Keratinocyte (primary cell): ENCODE data around the gene CHRNA10. TPM values are rescaled to one million over a fixed set of nuclear protein-coding genes. Genes with fewer than 3 reads are reported as not detected.

ENCODE experiments used
- DNase-seq: peaks from one replicate; pipeline ENCODE4 v3.0.0-alpha.2; 2011; ENCODE audit warnings: low read depth, missing footprints, low spot score
- FAIRE-seq: peaks from 2 replicates; lab custom pipeline; 2011; peaks lifted over from hg19 to GRCh38; lab: Jason Lieb, UNC
- H2AFZ ChIP-seq: 2 replicates; pipeline ENCODE4 v1.6.0; 2012; ENCODE audit warnings: low read length, control low read depth, inconsistent platforms; ENCODE audit not compliant: control insufficient read depth
- H3K27ac ChIP-seq: 2 replicates; pipeline ENCODE4 v1.5.1; 2011; ENCODE audit warnings: low read length; ENCODE audit not compliant: control insufficient read depth, insufficient read depth
- H3K27me3 ChIP-seq: 3 replicates; pipeline ENCODE4 v1.6.0; 2011; ENCODE audit warnings: low read length; ENCODE audit not compliant: control insufficient read depth, insufficient read depth; ENCODE audit errors: extremely low read depth
- H3K36me3 ChIP-seq, 2 experiments: 2 replicates in 1 of 2; 3 replicates in 1 of 2; pipeline ENCODE4 v1.5.1; 2011; ENCODE audit warnings: low read length in 2 of 2, mild to moderate bottlenecking in 1 of 2; ENCODE audit not compliant: control insufficient read depth in 2 of 2, insufficient read depth in 2 of 2; ENCODE audit errors: extremely low read depth in 1 of 2
- H3K4me1 ChIP-seq: 3 replicates; pipeline ENCODE4 v1.5.1; 2011; ENCODE audit warnings: low read length; ENCODE audit not compliant: control insufficient read depth, insufficient read depth; ENCODE audit errors: extremely low read depth
- H3K4me2 ChIP-seq: 3 replicates; pipeline ENCODE4 v1.6.0; 2011; ENCODE audit warnings: low read depth, low read length; ENCODE audit not compliant: control insufficient read depth, insufficient read depth; ENCODE audit errors: extremely low read depth
- H3K4me3 ChIP-seq, 3 experiments: fragments of 200-600 bp in 1 of 3; sonication (generic) in 1 of 3; 2 replicates in 2 of 3; 3 replicates in 1 of 3; pipeline ENCODE4 v1.5.1; 2011 to 2016; ENCODE audit warnings: low read length in 3 of 3, mild to moderate bottlenecking in 3 of 3, control low read depth in 2 of 3, inconsistent platforms in 1 of 3, low read depth in 1 of 3, mixed read lengths in 1 of 3, mixed run types in 1 of 3, moderate library complexity in 1 of 3; ENCODE audit not compliant: control insufficient read depth in 2 of 3, insufficient read depth in 2 of 3; ENCODE audit errors: extremely low read depth in 1 of 3
- H3K79me2 ChIP-seq: 2 replicates; pipeline ENCODE4 v1.6.0; 2012; ENCODE audit warnings: low read length; ENCODE audit not compliant: control insufficient read depth, insufficient read depth
- H3K9ac ChIP-seq: 3 replicates; pipeline ENCODE4 v1.6.0; 2011; ENCODE audit warnings: low read length; ENCODE audit not compliant: control insufficient read depth, insufficient read depth; ENCODE audit errors: extremely low read depth
- H3K9me1 ChIP-seq: 3 replicates; pipeline ENCODE4 v1.6.0; 2011; ENCODE audit warnings: low read length; ENCODE audit not compliant: control insufficient read depth, insufficient read depth; ENCODE audit errors: extremely low read depth
- H3K9me3 ChIP-seq: 2 replicates; pipeline ENCODE4 v1.5.1; 2012; ENCODE audit warnings: low read depth, low read length; ENCODE audit not compliant: control insufficient read depth
- H4K20me1 ChIP-seq: 3 replicates; pipeline ENCODE4 v1.6.0; 2011; ENCODE audit warnings: low read length; ENCODE audit not compliant: control insufficient read depth, insufficient read depth; ENCODE audit errors: extremely low read depth
- EZH2 ChIP-seq: IDR thresholded peaks from one replicate; pipeline ENCODE4 v1.6.1; 2012; ENCODE audit warnings: inconsistent platforms, mild to moderate bottlenecking, low read length, moderate library complexity
- dilution Hi-C: fragments of 300-500 bp; cut with MboI; formaldehyde crosslinking; loops from one replicate; pipeline ENCODE4 v1.7.0; 2020; ENCODE audit warnings: low sequenced_read_pairs; ENCODE audit not compliant: extremely low pct_ligation_motif_present
- polyA plus RNA-seq, 5 experiments: library from polyadenylated mRNA; depleted of rRNA in 3 of 5; stranded (reverse) in 3 of 5; stranded (forward) in 1 of 5; unstranded in 1 of 5; fragments of >200 nt; gene quantifications; 1 replicate in 1 of 5; 2 replicates in 3 of 5; 3 replicates in 1 of 5; pipeline versions ENCODE4 v1.2.1 to v1.2.3, GENCODE V29; 2011 to 2012; ENCODE audit warnings: missing spikeins in 2 of 5, low read depth in 1 of 5, low replicate concordance in 1 of 5
- TF ChIP-seq, protein P1 (sequence below), 3 experiments: IDR thresholded peaks in 1 of 3; conservative IDR thresholded peaks in 1 of 3; optimal IDR thresholded peaks in 1 of 3; 2 replicates in 2 of 3; 3 replicates in 1 of 3; pipeline versions ENCODE3 to v1.5.1; 2011; ENCODE audit warnings: low read length in 3 of 3, mild to moderate bottlenecking in 3 of 3, moderate library complexity in 2 of 3, control low read depth in 1 of 3, inconsistent platforms in 1 of 3; ENCODE audit not compliant: insufficient read depth in 2 of 3; ENCODE audit errors: extremely low read depth in 1 of 3

The CHRNA10 gene
- polyA plus RNA-seq, 1 donor (not counting 4 experiments of a cell fraction or from before 2014, with no cell fraction given): 0.83 TPM

GRCh38 chr11:3626250-3626960, 44.8 kb downstream of the CHRNA10 start:
- H3K4me1 ChIP-seq: no peaks in the 10 kb centered on the region
- no peaks in the 10 kb centered on the region for H4K20me1 ChIP-seq
- H3K27me3 ChIP-seq: no peaks in the 10 kb centered on the region
- H3K9me1 ChIP-seq: no peaks in the 10 kb centered on the region
- no peak overlapping the region for H3K9ac ChIP-seq
- dilution Hi-C loops: no loop called here
- no peak overlapping the region for H2AFZ ChIP-seq
- FAIRE-seq (no peak), DNase-seq (no peak)
- H3K79me2 ChIP-seq: no peaks in the 10 kb centered on the region
- no peaks in the 10 kb centered on the region for H3K36me3 ChIP-seq
- H3K27ac ChIP-seq: no peak overlapping the region
- no peak overlapping the region for H3K4me3 ChIP-seq
- H3K9me3 ChIP-seq: no peaks in the 10 kb centered on the region
- no peak for TF ChIP-seq EZH2
- TF ChIP-seq, protein P1, sequence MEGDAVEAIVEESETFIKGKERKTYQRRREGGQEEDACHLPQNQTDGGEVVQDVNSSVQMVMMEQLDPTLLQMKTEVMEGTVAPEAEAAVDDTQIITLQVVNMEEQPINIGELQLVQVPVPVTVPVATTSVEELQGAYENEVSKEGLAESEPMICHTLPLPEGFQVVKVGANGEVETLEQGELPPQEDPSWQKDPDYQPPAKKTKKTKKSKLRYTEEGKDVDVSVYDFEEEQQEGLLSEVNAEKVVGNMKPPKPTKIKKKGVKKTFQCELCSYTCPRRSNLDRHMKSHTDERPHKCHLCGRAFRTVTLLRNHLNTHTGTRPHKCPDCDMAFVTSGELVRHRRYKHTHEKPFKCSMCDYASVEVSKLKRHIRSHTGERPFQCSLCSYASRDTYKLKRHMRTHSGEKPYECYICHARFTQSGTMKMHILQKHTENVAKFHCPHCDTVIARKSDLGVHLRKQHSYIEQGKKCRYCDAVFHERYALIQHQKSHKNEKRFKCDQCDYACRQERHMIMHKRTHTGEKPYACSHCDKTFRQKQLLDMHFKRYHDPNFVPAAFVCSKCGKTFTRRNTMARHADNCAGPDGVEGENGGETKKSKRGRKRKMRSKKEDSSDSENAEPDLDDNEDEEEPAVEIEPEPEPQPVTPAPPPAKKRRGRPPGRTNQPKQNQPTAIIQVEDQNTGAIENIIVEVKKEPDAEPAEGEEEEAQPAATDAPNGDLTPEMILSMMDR (optimal IDR thresholded peaks at IDR 0.05 in 1 of 3, IDR thresholded peaks at IDR 0.05 in 1 of 3, conservative IDR thresholded peaks at IDR 0.05 in 1 of 3; ENCODE audit: extremely low read depth in 1 of 3, insufficient read depth in 2 of 3, low read length in 3 of 3): no peak
- H3K4me2 ChIP-seq: no peak overlapping the region

GRCh38 chr11:3623767-3624458, 47.3 kb downstream of the CHRNA10 start:
- TF ChIP-seq, protein P1 (optimal IDR thresholded peaks at IDR 0.05 in 1 of 3, IDR thresholded peaks at IDR 0.05 in 1 of 3, conservative IDR thresholded peaks at IDR 0.05 in 1 of 3; ENCODE audit: extremely low read depth in 1 of 3, insufficient read depth in 2 of 3, low read length in 3 of 3): no peak
- TF ChIP-seq EZH2: no peak
- no peak overlapping the region for H2AFZ ChIP-seq
- no peaks in the 10 kb centered on the region for H3K4me1 ChIP-seq
- no peaks in the 10 kb centered on the region for H3K9me1 ChIP-seq
- peaks cover 4% of the 10 kb centered on the region for H3K27me3 ChIP-seq
- H3K36me3 ChIP-seq: no peaks in the 10 kb centered on the region
- no peak overlapping the region for H3K9ac ChIP-seq
- FAIRE-seq (no peak), DNase-seq (no peak)
- H3K4me3 ChIP-seq: no peak overlapping the region
- dilution Hi-C loops: no loop called here
- H3K9me3 ChIP-seq: no peaks in the 10 kb centered on the region
- H3K79me2 ChIP-seq: no peaks in the 10 kb centered on the region
- H3K27ac ChIP-seq: no peak overlapping the region
- no peak overlapping the region for H3K4me2 ChIP-seq
- H4K20me1 ChIP-seq: no peaks in the 10 kb centered on the region
